Measurements from ENCODE around the gene OIP5.
"Not testable (repeated sequence)": the region's sequence is repeated elsewhere in the genome, so short reads cannot be mapped to it uniquely, and the experiment has no call there.

Gene OIP5

DNA sequence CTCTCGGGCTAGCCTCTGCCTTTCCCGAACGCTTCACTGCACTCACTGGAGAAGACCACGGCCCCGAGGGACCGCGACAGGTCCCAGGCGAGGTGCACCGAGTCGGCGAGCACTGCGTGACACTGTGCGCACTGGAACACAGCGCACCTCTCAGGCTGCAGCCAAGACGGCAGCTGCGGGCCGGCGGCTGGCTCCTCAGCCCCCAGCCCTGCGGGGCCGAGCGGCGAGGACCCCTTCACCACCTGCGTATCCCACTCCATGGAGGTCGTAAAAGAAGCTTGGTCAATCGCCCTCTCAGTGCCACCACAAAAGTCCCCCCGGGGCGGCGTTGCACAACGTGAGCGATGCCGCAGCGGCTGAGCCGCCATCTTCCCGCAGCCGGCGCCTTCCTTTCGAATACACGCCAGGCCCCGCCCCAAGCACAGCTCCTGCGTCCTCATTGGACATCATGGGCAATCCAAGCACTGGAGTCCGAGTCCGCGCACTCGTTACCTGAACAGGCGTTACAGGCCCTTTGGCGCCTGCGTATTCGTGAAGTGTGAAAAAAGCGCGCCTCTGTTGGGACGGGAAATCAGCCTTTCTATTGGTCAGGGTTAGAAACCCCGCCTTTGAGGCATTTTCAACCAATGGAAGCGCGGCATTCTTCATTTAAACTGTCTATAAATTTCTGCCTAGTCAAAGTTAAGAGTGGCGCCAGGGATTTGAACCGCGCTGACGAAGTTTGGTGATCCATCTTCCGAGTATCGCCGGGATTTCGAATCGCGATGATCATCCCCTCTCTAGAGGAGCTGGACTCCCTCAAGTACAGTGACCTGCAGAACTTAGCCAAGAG, at the start of gene OIP5, which contains the start of gene NUSAP1:
Gene OIP5 (minus strand): TSS at position 398 of the 832 bp plus-strand sequence. CDS start 30 bp downstream, at position 368.
Gene NUSAP1 (plus strand): TSS at position 688 of the 832 bp plus-strand sequence. CDS start 77 bp downstream, at position 765.
- DNase-seq (ENCODE audit: low read depth), result peak; percentile 92

DNA sequence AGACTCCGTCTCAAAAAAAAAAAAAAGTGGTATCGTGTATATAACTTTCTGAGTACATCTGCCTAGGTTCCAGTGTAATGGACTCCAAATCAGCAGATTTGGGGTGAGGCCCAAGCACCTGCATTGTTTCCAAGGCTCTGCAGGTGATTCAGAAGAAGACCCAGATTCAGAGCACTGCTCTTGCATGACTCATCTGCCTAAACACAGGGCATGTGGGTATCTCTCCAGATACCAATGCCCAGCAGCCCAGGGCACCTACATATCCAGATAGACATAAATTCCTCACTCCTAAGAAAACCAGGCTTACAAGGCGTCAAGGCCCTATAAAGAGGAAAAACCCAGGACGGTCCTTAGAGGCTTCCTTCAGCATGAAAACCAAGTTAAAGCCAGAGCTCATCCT, 45.6 kb upstream of the OIP5 start:
- no peak for DNase-seq (ENCODE audit: low read depth)

DNA sequence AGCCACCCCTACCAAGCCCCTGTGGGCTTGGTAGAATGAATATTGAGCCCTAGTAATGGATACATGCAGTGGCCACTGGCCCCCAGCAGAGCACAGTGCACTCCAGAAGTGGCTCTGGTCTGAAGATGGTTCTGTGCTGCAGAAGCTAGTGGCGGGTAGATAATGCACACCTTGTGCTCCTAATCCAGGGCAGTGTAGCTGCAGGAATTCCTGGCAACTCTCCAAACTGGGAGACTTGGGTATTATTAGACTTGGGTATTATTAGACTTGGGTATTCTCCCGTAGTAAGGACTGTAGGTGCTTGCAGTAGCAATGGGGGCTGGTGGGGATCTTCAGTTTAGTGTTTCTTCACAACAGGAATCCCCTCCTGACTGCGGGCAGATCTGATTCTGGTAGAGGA, 35.0 kb upstream of the OIP5 start:
- no peak for DNase-seq (ENCODE audit: low read depth)

DNA sequence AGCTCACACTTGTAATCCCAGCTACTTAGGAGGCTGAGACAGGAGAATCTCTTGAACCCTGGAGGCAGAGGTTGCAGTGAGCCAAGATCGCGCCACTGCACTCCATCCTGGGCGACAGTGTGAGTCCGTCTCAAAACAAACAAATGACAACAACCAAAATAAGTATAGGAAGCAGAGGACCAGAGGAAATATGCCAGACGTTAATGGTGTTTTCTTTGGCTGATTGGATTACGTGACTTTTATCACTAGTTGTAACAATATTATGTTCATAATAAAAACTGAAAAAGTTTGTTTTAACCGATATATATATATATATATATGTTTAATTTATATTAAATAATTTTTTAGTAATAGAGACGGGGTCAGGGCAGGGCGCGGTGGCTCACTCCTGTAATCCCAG, 22.0 kb upstream of the OIP5 start:
- no peak for DNase-seq (ENCODE audit: low read depth)

DNA sequence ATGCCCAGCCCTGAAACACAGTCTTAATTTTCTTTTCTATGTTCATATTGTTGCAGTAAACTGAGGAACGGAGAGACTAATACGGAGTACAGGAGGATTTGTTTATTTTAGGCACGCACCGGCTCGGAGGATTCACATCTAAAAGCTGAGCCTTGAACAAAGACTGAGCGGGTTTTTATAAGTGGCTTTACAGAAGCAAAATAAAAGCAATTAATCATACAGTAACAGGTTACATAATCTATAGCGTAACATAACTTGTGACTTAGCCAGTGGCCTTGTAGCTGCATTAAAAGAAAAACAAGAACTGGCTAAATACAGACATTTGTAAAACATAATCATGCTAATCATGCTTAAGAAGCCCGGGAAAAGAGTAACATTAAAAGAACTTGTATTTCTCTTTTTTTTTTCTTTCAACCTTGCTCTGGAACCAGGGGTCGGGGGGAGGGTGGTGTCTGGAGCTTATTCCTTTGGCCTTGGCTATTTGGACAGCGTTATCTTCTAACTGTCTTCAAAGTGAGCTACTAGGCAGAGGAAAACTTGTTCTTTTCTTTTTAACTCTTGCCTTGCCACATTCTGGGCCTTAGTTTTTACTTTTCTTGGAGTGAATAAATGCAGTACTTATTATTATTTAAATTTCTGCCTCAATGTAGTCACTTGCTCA, 17.8 kb upstream of the OIP5 start:
- DNase-seq (ENCODE audit: low read depth), result no peak

DNA sequence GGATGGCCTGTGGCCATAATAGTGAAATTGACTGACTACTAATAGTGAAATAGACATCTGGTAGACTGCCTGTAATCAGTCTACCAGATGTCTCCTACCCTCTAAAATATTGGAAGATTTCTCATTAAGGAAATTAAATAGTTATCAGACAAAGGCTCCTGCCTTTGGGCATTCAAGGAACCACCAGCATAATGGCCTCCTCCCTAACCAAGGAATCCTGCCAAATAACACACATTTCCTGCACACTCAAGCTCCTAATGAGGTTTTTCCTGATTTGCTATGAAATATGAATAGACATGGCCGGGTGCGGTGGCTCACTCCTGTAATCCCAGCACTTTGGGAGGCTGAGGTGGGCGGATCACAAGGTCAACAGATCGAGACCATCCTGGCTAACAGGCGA, 14.8 kb upstream of the OIP5 start:
- DNase-seq (ENCODE audit: low read depth), result no peak

DNA sequence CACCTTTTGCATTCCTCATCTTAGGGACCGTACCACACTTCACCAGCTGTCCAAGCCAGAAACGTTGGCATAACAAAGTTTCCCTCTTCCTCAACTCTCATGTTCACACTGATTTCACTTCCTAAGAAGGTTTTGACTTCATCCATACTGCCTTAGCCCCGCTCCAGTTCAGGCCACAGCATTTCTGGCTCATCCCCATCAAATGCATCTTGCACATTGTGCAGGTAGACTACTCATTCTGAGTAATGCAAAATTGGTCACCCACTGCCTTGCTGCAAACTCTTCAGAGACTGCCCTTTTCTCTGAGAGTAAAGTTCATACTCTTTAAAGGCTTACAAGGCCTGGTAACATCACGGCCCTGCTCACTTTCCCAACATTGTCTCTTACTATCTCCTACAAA, 9.1 kb upstream of the OIP5 start:
- DNase-seq (ENCODE audit: low read depth), result no peak

DNA sequence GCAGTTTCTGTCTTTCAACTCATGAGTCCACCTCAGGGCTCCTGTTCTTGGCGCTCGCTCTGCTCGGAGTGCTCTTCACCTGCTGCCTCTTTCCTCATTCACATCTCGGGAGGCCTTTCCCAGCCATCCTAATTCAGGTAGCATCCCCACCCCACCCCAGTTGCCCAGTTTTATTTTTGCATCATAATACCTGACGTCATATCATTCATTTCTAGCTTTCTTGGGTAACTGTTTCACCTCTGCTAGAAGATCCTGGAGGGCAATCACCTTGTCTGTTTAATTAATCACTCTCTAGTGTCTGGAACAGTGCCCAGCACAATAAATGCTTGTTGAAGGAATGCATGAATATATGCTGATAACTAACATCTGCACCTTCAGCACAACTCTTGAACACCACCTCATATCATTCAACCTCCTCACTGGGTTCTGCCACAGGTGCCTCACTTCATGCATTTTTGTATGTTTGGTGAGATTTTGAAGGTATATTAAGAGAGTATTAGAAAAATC, 7.9 kb upstream of the OIP5 start:
- no peak for DNase-seq (ENCODE audit: low read depth)

DNA sequence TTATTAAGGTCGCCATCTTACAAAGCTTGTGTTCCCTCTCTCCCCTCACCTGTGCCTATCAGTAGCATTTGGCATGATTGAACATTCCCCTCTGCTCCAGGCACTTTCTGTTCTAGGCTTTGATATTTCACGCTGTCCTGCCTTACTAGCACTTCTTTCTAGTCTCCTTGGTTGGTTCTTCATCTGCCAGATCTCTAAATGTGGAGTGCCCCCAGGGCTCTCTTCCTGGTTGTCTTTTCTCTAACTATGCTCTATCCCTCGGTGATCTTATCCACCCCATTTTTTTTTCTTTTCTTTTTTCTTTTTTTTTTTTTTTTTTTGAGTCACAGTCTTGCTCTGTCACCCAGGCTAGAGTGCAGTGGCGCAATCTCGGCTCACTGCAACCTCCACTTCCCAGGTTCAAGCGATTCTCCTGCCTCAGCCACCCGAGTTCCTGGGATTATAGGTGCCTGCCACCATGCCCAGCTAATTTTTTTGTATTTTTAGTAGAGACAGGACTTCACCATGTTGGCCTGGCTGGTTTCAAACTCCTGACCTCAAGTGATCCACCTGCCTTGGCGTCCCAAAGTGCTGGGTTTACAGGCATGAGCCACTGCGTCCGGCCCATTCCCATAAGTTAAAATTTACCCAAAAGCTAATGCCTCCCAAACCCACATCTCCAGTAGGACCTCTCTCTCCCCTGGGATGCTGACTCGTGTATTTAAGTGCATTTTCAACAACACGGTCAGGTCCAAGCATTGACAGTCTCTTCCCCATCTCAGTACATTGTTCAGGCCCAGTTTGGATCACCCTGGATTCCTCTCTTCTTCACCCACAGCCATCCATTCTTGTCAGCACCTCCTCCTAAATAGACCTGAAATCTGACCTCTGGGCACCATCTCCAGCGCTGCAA, 5.5 kb upstream of the OIP5 start:
- DNase-seq (ENCODE audit: low read depth), result no peak

DNA sequence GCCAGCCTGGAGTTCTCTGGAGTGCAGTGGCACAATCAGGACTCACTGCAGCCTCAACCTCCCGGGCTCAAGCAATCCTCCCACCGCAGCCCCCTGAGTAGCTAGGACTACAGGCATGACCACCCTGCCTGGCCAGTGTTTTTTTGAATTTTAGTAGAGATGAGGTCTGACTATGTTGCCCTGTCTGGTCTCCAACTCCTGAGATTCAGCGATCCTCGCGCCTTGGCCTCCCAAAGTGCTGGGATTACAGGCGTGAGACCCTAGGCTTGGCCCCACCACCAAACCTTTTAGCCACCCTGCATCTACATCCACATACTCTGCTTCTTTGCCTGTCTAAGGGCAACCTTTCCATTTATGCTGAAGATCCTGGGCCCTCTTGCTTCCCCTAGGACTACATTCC, 4.7 kb upstream of the OIP5 start:
- no peak for DNase-seq (ENCODE audit: low read depth)

DNA sequence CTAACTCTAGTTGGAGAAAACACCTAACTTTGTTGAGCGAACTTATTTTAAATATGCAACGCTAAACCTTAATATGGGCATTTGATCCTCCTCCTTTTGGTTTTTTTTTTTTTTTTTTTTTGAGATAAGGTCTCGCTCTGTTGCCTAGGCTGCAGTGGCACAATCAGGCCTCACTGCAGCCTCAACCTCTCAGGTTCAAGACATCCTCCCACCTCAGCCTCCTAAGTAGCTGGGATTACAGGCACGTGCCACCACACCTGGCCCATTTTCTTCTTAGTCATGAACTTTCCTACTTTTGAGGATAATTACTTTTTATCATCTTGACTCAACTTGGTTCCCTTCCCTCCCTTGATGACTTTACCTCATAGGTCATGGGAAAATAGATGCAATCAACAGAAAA, 4.2 kb upstream of the OIP5 start:
- no peak for DNase-seq (ENCODE audit: low read depth)

DNA sequence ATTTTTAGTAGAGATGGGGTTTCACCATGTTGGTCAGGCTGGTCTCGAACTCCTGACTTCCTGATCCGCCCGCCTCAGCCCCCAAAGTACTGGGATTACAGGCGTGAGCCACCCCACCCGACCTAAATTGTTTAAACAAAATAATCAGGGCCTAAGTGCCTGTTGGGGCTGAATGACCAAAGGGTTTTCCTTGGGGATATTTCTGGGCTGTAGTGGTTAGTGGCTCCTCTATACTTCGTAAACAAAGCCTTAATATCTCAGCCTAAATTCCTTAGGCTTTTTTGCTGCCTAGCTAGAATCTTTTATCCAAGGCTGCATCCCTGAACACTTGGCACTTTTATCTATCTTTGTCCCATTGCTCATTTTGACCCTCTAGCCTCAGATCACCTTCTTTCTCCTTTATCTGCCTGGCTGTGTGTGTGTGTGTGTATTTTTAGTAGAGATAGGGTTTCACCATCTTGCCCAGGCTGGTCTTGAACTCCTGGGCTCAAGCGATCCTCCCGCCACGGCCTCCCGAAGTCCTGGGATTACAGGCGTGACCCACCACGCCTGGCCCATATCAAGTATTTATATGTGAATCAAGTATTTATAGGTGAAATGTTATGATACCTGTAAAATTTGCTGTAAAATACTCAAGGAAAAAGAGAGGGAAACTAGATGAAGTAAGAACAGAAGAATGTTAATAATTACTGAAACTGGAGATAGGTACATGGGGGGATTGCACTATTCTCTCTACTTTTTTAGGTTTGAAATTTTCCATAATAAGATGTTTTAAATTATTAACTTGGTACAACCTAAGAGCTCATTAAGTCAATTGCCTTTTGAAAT, 2.1 kb upstream of the OIP5 start:
- DNase-seq (ENCODE audit: low read depth), result no peak

DNA sequence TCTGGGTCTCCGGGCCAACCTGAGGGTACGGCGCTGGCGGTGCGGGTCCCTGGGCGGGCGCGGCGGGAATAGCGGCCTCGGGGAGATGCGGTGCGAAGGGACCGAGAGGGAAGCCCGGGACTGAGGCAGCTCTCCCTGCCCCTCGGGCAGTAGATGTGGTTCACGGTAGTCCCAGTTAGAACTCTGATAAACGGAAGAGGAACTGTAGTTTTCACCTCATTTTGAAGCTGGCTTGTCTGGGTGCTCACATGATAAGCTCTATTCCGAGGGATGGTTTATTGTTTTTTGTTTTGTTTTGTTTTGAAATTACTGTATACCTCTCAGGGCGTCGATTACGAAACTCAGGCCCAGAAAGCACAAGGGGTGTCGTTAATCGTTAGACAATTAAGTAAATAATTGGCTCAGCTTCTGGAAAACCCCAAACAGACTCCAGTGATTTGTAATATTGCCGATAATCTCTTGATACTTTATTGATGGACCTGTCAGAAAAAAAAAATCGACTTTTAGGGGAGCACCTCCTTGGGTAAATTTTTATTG, 703 bp upstream of the OIP5 start:
- peak; percentile 35 for DNase-seq (ENCODE audit: low read depth)

DNA sequence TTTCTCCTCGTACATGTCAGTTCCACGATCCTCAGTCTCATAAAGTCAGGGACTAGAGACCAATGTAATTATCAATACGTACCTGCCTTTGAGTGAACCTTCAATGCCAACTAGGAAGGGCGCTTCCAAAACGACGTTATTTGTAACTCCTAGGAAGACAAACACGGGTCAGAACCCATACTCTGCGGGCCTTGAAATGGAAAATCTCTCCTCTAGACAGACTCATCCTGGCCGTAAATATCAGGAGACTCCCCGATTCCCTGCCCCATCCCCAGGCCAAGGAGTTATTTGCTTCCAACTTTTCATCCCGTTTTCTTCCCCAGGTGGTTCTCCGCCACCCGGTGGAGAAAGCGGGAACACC, 578 bp downstream of the OIP5 start:
- no peak for DNase-seq (ENCODE audit: low read depth)

DNA sequence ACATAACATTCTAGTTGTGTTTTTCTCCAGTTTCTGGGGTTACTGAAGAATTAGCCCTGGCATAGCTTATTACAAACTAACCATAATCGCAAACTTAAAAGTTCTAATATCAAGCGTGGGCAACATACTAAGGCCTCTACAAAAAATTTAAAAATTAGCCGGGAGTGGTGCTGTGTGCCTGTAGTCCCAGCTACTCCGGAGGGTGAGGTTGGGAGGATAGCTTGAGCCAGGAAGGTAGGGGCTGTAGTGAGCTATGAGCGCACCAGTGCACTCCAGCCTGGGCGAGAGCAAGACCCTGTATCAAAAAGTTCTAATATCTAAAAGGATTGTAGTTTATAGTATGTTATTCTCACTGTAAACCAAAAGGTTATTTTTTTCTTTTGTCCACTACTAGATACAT, 1.1 kb downstream of the OIP5 start:
- DNase-seq (ENCODE audit: low read depth), result no peak

DNA sequence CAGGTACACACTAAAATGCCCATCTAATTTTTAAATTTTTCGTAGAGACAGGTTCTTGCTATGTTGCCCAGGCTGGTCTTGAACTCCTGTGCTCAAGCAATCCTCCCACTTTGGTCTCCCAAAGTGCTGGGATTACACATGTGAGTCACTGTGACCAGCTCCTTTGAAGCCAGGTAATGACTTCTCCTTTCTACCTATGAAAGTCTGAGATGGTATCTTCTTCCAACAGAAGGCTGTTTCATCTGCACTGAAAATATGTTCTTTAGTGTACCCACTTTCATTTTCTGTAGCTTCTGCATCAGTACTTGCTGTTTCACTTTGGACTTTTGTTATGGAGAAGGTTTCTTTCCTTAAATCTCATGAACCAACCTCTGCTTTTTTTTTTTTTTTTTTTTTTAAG, 8.8 kb downstream of the OIP5 start:
- no peak for DNase-seq (ENCODE audit: low read depth)

DNA sequence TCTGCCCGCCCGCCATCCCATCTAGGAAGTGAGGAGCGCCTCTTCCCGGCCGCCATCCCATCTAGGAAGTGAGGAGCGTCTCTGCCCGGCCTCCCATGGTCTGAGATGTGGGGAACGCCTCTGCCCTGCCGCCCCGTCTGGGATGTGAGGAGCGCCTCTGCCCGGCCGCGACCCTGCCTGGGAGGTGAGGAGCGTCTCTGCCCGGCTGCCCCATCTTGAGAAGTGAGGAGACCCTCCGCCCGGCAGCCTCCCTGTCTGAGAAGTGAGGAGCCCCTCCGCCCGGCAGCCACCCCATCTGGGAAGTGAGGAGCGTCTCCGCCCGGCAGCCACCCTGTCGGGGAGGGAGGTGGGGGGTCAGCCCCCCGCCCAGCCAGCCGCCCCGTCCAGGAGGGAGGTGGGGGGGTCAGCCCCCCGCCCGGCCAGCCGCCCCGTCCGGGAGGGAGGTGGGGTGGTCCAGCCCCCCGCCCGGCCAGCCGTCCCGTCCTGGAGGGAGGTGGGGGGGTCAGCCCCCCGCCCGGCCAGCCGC, 11.5 kb downstream of the OIP5 start:
- not testable (repeated sequence) for DNase-seq (ENCODE audit: low read depth)

DNA sequence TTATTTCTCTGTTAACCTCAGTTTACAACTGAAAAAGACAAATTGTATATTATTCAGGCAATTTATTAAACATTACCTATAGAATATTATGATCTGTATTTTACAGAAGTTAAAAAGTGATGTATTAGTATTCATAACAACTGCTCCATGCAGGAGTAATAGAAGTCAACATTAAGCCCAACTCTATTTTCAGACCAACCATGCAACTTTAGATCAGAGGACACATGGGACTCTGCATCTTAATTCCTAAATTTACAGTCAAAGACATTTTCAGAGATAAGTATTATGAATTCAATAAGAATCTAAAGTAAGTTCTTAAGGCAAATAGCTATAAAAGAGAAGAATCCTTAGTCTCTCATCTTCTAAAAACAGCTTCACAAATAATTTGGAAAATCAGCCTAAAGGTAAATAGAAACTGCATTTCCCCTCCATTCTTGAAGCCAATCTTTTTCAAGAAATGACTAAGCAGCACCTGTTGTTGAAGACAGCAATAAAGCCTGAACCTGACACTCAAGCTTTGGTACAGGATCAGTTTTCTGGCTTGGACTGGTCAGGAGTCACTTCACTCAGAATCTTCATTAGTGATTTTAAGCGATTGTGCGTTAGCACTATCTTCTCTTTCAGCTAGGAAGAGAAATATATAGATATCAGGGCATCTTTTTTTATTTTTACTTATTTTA, 23.0 kb downstream of the OIP5 start:
- DNase-seq (ENCODE audit: low read depth), result no peak

DNA sequence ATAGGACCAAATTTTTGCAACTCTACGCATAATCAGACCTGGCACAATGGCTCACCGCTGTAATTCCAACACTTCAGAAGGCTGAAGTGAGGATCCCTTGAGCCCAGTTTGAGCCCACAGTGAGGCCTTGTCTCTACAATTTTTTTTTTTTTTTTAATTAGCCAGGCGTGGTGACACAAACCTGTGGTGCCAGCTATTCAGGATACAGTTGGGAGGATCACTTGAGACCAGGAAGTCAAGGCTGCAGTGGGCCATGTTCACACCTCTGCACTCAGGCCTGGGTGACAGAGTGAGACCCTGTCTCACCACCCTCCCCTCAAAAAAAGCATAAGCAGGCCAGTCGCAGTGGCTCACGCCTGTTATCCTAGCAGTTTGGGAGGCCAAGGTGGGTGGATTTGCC, 24.7 kb downstream of the OIP5 start:
- DNase-seq (ENCODE audit: low read depth), result no peak

DNA sequence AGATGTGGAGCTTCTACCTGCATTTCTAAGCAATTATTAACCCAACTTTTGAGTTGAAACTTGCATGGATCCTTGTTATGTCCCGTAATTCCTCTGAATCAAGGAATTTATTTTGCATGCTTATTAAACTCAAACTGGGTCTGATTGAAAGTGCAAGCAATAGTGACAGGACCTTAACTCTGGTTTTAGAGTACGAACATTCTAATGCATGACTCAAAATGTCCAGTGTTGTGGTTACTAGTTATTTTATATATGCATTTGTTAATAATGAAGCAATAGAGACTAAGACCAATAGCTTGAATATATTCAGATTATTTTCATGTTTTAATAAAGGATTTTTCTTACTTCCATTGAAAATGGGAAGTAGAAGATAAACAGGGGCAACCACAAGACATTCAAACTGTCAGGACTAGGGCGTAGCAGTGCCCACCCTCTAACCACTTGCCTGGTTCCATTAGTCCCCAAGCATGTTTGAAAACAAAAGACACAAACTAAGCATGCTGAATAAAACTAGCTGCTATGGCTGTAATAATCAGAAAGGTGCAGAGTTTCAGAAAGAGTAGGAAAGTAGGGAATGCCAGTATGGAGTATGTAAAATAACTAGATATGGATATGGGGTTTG, 28.1 kb downstream of the OIP5 start:
- no peak for DNase-seq (ENCODE audit: low read depth)

Measured in CMK (cell line).